ENCODE measurements around the gene SUSD4.
A peak's percentile ranks its signal among the peaks of the same experiment; 100 is the strongest.

Gene SUSD4

GRCh38 chr1:223207293-223208066 is 156.5 kb downstream of the SUSD4 start:
- DNase-seq = no peak

GRCh38 chr1:223204424-223204823 is 159.6 kb downstream of the SUSD4 start:
- DNase-seq = no peak

- no peak for DNase-seq
Measured at GRCh38 chr1:223203694-223204093, 160.3 kb downstream of the SUSD4 start.

- peak; percentile 48 for DNase-seq
Measured at GRCh38 chr1:223203034-223203408, 161.0 kb downstream of the SUSD4 start.

GRCh38 chr1:223202376-223203033 is 161.5 kb downstream of the SUSD4 start:
- no peak for DNase-seq

- DNase-seq = peak; percentile 45
Measured at GRCh38 chr1:223201967-223202366, 162.0 kb downstream of the SUSD4 start.

GRCh38 chr1:223200903-223201302 is 163.1 kb downstream of the SUSD4 start:
- DNase-seq = no peak

GRCh38 chr1:223199094-223199647 is 164.8 kb downstream of the SUSD4 start:
- no peak for DNase-seq

GRCh38 chr1:223198628-223198965 is 165.4 kb downstream of the SUSD4 start:
- no peak for DNase-seq

- no peak for DNase-seq
Measured at GRCh38 chr1:223197923-223198627, 165.9 kb downstream of the SUSD4 start.

- DNase-seq = no peak
Measured at GRCh38 chr1:223189903-223190724, 173.9 kb downstream of the SUSD4 start.

- DNase-seq = no peak
Measured at GRCh38 chr1:223189525-223189902, 174.5 kb downstream of the SUSD4 start.

GRCh38 chr1:223188618-223189356 is 175.2 kb downstream of the SUSD4 start:
- no peak for DNase-seq

GRCh38 chr1:223186800-223187199 is 177.2 kb downstream of the SUSD4 start:
- no peak for DNase-seq

- DNase-seq = no peak
Measured at GRCh38 chr1:223183268-223183862, 180.6 kb downstream of the SUSD4 start.

GRCh38 chr1:223180731-223181321 is 183.2 kb downstream of the SUSD4 start:
- peak; percentile 44 for DNase-seq

GRCh38 chr1:223179786-223180185 is 184.2 kb downstream of the SUSD4 start:
- DNase-seq = no peak

GRCh38 chr1:223179280-223179679 is 184.7 kb downstream of the SUSD4 start:
- DNase-seq = no peak

- no peak for DNase-seq
Measured at GRCh38 chr1:223177681-223178080, 186.3 kb downstream of the SUSD4 start.

GRCh38 chr1:223176437-223176836 is 187.5 kb downstream of the SUSD4 start:
- DNase-seq = no peak

GRCh38 chr1:223175633-223176032 is 188.3 kb downstream of the SUSD4 start:
- DNase-seq = no peak

Measured in RPMI8226 (cell line).